Natural killer cell (primary cell): ENCODE results near the gene CDH23. TPM values are rescaled to one million over a fixed set of nuclear protein-coding genes. Genes with fewer than 3 reads are reported as not detected.

ENCODE experiments used
- ATAC-seq, 3 donors: fragments of 150-1000 bp in 2 of 3; fragments of 200-7000 bp in 1 of 3; cut with Tn5 transposase; 1 replicate in 1 of 3; 2 replicates in 2 of 3; pipeline ENCODE4 v1.10.0; 2021; ENCODE audit warnings: mild to moderate bottlenecking in 2 of 3, moderate library complexity in 2 of 3
- DNase-seq, 2 donors: peaks; one replicate each; pipeline versions ENCODE4 v3.0.0 to v3.0.0-alpha.2; 2013 to 2021; ENCODE audit warnings: mixed read lengths in 1 of 2
- H3K27ac ChIP-seq: one replicate; pipeline ENCODE4 v1.5.1; 2013; ENCODE audit warnings: mild to moderate bottlenecking, low read length
- H3K27me3 ChIP-seq: one replicate; pipeline ENCODE4 v1.6.1; 2013; ENCODE audit warnings: low read length; ENCODE audit not compliant: control insufficient read depth, insufficient read depth
- H3K36me3 ChIP-seq: one replicate; pipeline ENCODE4 v1.6.1; 2013; ENCODE audit warnings: low read length; ENCODE audit not compliant: control insufficient read depth, insufficient read depth
- H3K4me1 ChIP-seq: one replicate; pipeline ENCODE4 v1.6.1; 2013; ENCODE audit warnings: low read length; ENCODE audit not compliant: control insufficient read depth, insufficient read depth
- H3K4me3 ChIP-seq: one replicate; pipeline ENCODE4 v1.5.1; 2013; ENCODE audit warnings: low read length
- H3K9me3 ChIP-seq: one replicate; pipeline ENCODE4 v1.6.1; 2013; ENCODE audit warnings: low read length; ENCODE audit not compliant: control insufficient read depth, insufficient read depth
- H3K27ac Mint-ChIP-seq, 2 donors: one replicate each; pipeline ENCODE4 v1.8.0; 2022; ENCODE audit warnings: mild to moderate bottlenecking in 2 of 2, mixed read lengths in 2 of 2, moderate library complexity in 1 of 2
- H3K27me3 Mint-ChIP-seq, 2 donors: one replicate each; pipeline ENCODE4 v1.8.0; 2022; ENCODE audit warnings: low read depth in 2 of 2, mixed read lengths in 2 of 2
- H3K36me3 Mint-ChIP-seq: one replicate; pipeline ENCODE4 v1.8.0; 2022; ENCODE audit warnings: mixed read lengths
- H3K4me1 Mint-ChIP-seq, 2 donors: one replicate each; pipeline ENCODE4 v1.8.0; 2022; ENCODE audit warnings: mixed read lengths in 2 of 2
- H3K4me3 Mint-ChIP-seq: one replicate; pipeline ENCODE4 v1.8.0; 2022; ENCODE audit warnings: mild to moderate bottlenecking, moderate library complexity, mixed read lengths
- H3K9me3 Mint-ChIP-seq, 2 donors: one replicate each; pipeline ENCODE4 v1.8.0; 2022; ENCODE audit warnings: mixed read lengths in 2 of 2
- WGBS: methylation state at CpG from one replicate; pipeline ENCODE4 v1.1.7; 2013; ENCODE audit warnings: missing lambda C conversion rate; ENCODE audit not compliant: insufficient coverage; 5-methylcytosine and 5-hydroxymethylcytosine counted together
- intact Hi-C: fragments of 100-400 bp; cut with micrococcal nuclease; formaldehyde crosslinking; loops from one replicate; pipeline ENCODE4 v1.14.2; 2022
- total RNA-seq, 4 donors: library from RNA; stranded (reverse); fragments of 120-200 nt in 1 of 4; gene quantifications; one replicate each; pipeline versions ENCODE4 v1.2.3 to v1.2.4, GENCODE V29; 2013 to 2022
- TF ChIP-seq, protein P1 (sequence below): fragments of 200-600 bp; IDR thresholded peaks from one replicate; pipeline ENCODE4 v1.8.0; 2022; ENCODE audit warnings: antibody characterized with exemption

CDH23 gene
- total RNA-seq, 3 donors from 2014 or later (not counting 1 experiment from before 2014, with no cell fraction given): 1.2 to 6.0 (median 4.3) TPM

DNA sequence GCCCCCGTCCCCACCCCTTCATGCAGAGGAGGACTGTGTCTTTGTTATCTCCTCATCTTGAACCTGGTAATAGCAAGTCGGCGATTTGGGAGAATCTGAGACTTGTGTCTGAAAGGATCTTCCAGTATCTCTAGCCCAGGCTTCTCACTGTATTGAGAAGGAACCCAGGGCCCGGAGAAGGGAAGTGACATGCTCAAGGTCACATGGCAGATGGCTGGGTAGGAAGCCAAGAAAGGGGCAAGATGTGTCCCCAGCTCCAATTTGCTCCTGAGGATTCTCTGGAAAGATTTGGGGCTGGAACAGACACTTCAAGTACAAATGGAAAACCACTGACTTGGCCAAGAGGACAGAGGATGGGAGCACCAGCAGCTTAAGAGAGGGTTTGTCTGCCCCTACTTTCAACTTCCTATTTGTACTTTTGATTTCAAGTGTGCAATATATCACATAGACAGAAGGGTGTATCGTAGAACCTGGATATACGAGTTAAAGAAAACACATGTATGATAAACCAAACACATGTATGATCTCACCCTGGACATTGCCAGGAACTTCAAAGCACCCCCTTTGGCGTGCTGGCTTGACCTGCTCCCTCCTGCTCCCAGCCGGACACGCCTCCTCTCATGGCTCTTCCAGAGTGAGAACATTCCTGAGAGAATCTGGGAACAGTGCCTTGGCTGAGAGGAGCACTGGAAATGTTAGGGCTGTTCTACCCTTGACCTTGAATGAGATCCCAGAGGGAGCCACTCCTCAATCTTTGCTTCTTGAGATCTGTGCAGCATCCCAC is 79.7 kb downstream of the CDH23 start:
- no peak overlapping the region for H3K27ac ChIP-seq
- ATAC-seq (peak in 1 of 3 donors; percentile 29), DNase-seq (no peak)
- no peak overlapping the region for H3K4me3 ChIP-seq
- Mint-ChIP-seq H3K4me1 (peaks cover 0 to 20% of the 10 kb centered on the region in 2 donors), H3K4me3 (no peak overlapping the region), H3K36me3 (no peaks in the 10 kb centered on the region), H3K27ac (peak overlapping the region in 1 of 2 donors; percentile 48), H3K27me3 (peaks cover 0 to 4% of the 10 kb centered on the region in 2 donors), H3K9me3 (no peaks in the 10 kb centered on the region)
- intact Hi-C loops: no loop called here
- peaks cover 18% of the 10 kb centered on the region for H3K4me1 ChIP-seq
- TF ChIP-seq, protein P1, sequence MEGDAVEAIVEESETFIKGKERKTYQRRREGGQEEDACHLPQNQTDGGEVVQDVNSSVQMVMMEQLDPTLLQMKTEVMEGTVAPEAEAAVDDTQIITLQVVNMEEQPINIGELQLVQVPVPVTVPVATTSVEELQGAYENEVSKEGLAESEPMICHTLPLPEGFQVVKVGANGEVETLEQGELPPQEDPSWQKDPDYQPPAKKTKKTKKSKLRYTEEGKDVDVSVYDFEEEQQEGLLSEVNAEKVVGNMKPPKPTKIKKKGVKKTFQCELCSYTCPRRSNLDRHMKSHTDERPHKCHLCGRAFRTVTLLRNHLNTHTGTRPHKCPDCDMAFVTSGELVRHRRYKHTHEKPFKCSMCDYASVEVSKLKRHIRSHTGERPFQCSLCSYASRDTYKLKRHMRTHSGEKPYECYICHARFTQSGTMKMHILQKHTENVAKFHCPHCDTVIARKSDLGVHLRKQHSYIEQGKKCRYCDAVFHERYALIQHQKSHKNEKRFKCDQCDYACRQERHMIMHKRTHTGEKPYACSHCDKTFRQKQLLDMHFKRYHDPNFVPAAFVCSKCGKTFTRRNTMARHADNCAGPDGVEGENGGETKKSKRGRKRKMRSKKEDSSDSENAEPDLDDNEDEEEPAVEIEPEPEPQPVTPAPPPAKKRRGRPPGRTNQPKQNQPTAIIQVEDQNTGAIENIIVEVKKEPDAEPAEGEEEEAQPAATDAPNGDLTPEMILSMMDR: no peak
- no peaks in the 10 kb centered on the region for H3K9me3 ChIP-seq
- H3K27me3 ChIP-seq: no peaks in the 10 kb centered on the region
- WGBS: 73% methylated on average over 9 of the region's 9 CpGs
- H3K36me3 ChIP-seq: no peaks in the 10 kb centered on the region

DNA sequence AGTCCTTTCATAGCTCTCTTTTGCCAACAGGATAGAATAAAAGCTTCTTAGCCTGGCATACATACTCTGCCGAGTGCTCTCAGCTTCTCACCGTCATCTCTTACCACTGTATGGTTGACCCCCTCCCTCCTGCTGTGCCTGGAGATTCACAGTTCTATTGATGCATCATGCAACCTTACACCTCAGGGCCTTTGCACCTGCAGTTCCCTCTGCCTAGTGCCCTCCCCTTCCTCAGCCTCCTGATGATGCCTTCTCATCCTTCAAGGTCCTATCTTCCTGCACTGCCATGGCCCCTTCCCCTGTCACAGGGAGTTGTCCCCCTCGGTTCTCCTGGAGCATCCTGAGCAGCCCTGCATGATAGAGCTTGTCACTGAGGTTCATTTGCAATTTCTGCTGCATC is 81.5 kb downstream of the CDH23 start:
- Histone ChIP-seq H3K4me3 (no peak overlapping the region), H3K27me3 (no peaks in the 10 kb centered on the region), H3K4me1 (peaks cover 18% of the 10 kb centered on the region), H3K36me3 (no peaks in the 10 kb centered on the region), H3K27ac (no peak overlapping the region), H3K9me3 (no peaks in the 10 kb centered on the region)
- Mint-ChIP-seq H3K9me3 (no peaks in the 10 kb centered on the region), H3K36me3 (no peaks in the 10 kb centered on the region), H3K4me3 (no peak overlapping the region), H3K27me3 (peaks cover 0 to 4% of the 10 kb centered on the region in 2 donors), H3K4me1 (peaks cover 0 to 20% of the 10 kb centered on the region in 2 donors), H3K27ac (peak overlapping the region in 1 of 2 donors; percentile 1)
- TF ChIP-seq, protein P1: no peak
- intact Hi-C loops: no loop called here
- DNase-seq (no peak), ATAC-seq (no peak)
- WGBS: 81% methylated on average over 3 of the region's 3 CpGs

DNA sequence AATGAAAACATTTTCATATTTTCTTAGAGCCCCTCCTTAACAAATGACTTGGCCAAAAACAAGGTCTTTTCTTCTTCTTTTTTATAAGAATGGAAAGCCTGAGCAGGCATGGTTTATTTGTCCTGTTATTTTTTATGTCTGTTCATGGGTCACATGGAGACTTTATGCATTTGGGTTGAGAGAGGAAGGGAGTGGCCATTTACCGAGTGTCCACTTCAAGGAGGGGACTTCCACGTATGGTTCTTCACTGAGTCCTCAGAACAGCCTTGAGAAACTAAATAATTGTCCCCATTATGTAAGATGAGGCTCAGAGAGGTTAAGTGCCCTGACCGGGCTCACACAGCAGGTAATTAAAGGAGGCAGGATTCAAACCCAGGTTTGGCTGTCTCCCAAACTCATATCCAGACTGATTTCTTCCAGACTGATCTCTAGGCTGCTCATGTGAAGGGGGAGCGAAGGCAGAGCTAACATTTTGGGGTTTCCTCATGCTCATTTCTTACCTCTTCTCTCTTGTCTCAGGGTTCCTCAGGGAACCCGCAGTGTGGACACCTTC is 82.2 kb downstream of the CDH23 start:
- Histone ChIP-seq H3K9me3 (no peaks in the 10 kb centered on the region), H3K36me3 (no peaks in the 10 kb centered on the region), H3K27ac (no peak overlapping the region), H3K27me3 (no peaks in the 10 kb centered on the region), H3K4me3 (no peak overlapping the region), H3K4me1 (peaks cover 18% of the 10 kb centered on the region)
- no peak for DNase-seq
- no peak for ATAC-seq
- 68% methylated on average over 5 of the region's 5 CpGs for WGBS
- Mint-ChIP-seq H3K27ac (no peak overlapping the region), H3K9me3 (no peaks in the 10 kb centered on the region), H3K4me1 (peaks cover 0 to 20% of the 10 kb centered on the region in 2 donors), H3K4me3 (no peak overlapping the region), H3K36me3 (no peaks in the 10 kb centered on the region), H3K27me3 (peaks cover 0 to 6% of the 10 kb centered on the region in 2 donors)
- intact Hi-C loops: no loop called here
- TF ChIP-seq, protein P1: no peak
